Endodermal cell (in vitro differentiated cells): ENCODE measurements around the gene TLE3. TPM values are rescaled to one million over a fixed set of nuclear protein-coding genes. Genes with fewer than 3 reads are reported as not detected.

Source experiments
- DNase-seq: peaks from one replicate; pipeline ENCODE4 v3.0.0-alpha.2; 2017
- H3K27ac ChIP-seq: 2 replicates; pipeline ENCODE4 v1.5.1; 2013; ENCODE audit warnings: mild to moderate bottlenecking, low read depth, low read length, moderate library complexity
- H3K27me3 ChIP-seq: 2 replicates; pipeline ENCODE4 v1.6.1; 2013; ENCODE audit warnings: mild to moderate bottlenecking, low read length, moderate library complexity; ENCODE audit not compliant: insufficient read depth, control insufficient read depth, poor library complexity, severe bottlenecking
- H3K36me3 ChIP-seq: 2 replicates; pipeline ENCODE4 v1.7.0; 2013; ENCODE audit warnings: mild to moderate bottlenecking, low read length, moderate library complexity; ENCODE audit not compliant: control insufficient read depth, insufficient read depth
- H3K4me1 ChIP-seq: one replicate; pipeline ENCODE4 v1.7.0; 2013; ENCODE audit warnings: low read length; ENCODE audit not compliant: control insufficient read depth, insufficient read depth
- H3K4me3 ChIP-seq: 2 replicates; pipeline ENCODE4 v1.5.1; 2013; ENCODE audit warnings: mild to moderate bottlenecking, low read length, moderate library complexity
- H3K9ac ChIP-seq: 2 replicates; pipeline ENCODE4 v1.6.1; 2013; ENCODE audit warnings: mild to moderate bottlenecking, low read length, moderate library complexity; ENCODE audit not compliant: poor library complexity, severe bottlenecking; ENCODE audit errors: extremely low read depth
- H3K9me3 ChIP-seq: 2 replicates; pipeline ENCODE4 v1.6.1; 2013; ENCODE audit warnings: mild to moderate bottlenecking, low read length, moderate library complexity; ENCODE audit not compliant: control insufficient read depth
- H3K27ac Mint-ChIP-seq: 2 replicates; pipeline ENCODE4 v1.8.0; 2020; ENCODE audit warnings: mixed read lengths
- H3K27me3 Mint-ChIP-seq: 2 replicates; pipeline ENCODE4 v1.8.0; 2021; ENCODE audit warnings: mild to moderate bottlenecking, mixed read lengths; ENCODE audit not compliant: insufficient read depth
- H3K36me3 Mint-ChIP-seq: 2 replicates; pipeline ENCODE4 v1.8.0; 2020; ENCODE audit warnings: low read depth, mixed read lengths
- H3K4me1 Mint-ChIP-seq: 2 replicates; pipeline ENCODE4 v1.8.0; 2020; ENCODE audit warnings: mixed read lengths
- H3K4me3 Mint-ChIP-seq: 2 replicates; pipeline ENCODE4 v1.8.0; 2020; ENCODE audit warnings: mild to moderate bottlenecking, moderate library complexity, mixed read lengths
- H3K9me3 Mint-ChIP-seq: 2 replicates; pipeline ENCODE4 v1.8.0; 2020; ENCODE audit warnings: mild to moderate bottlenecking, mixed read lengths
- WGBS, 2 experiments: methylation state at CpG; one replicate each; pipeline versions ENCODE4 v1.1.5 to v1.1.7; 2013; ENCODE audit warnings: missing lambda C conversion rate in 2 of 2, mixed read lengths in 1 of 2; ENCODE audit not compliant: insufficient coverage in 1 of 2, insufficient read length in 1 of 2; 5-methylcytosine and 5-hydroxymethylcytosine counted together
- total RNA-seq, 2 donors: library from RNA; stranded (reverse); fragmentation: NEBNext Ultra II Directional in 1 of 2; extraction: Animal tissue kit (Norgen Biotek cat#: 25700) in 1 of 2; gene quantifications; 2 replicates in 1 of 2; 3 replicates in 1 of 2; pipeline ENCODE4 v1.2.1, GENCODE V29; 2021
- TF ChIP-seq, protein P1 (sequence below): fragments of 200-600 bp; sonication (generic); conservative IDR thresholded peaks from 2 replicates; pipeline ENCODE4 v1.5.0; 2021; ENCODE audit warnings: antibody characterized with exemption, mild to moderate bottlenecking

Gene TLE3
- total RNA-seq, 2 donors from 2014 or later: 66.5 to 81.1 TPM

DNA sequence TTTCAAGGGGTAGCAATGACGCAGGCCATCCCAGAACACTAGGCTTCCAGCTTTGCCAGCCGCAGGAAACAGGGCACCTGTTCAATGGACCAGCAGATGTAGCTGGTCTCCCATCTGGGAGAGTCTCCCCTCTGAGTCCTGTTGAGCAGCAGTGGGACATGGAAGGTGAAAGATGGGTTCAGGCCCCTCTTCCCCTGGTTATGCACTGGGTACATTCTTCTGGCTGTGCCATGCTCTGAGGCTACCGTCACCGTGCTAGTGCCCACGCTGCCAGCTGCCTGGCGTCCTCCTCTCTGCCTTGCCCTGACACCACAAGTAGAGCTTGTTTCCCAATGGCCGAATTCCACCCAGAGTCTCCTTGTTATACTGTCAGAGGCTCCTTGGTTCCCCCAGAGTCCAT lies 63.1 kb downstream of the TLE3 start:
- Mint-ChIP-seq H3K9me3 (no peaks in the 10 kb centered on the region), H3K4me1 (peaks cover 8% of the 10 kb centered on the region), H3K36me3 (no peaks in the 10 kb centered on the region), H3K27ac (no peak overlapping the region), H3K4me3 (no peak overlapping the region), H3K27me3 (peaks cover 3% of the 10 kb centered on the region)
- Histone ChIP-seq H3K27me3 (peaks cover 6% of the 10 kb centered on the region), H3K4me1 (no peaks in the 10 kb centered on the region), H3K4me3 (no peak overlapping the region), H3K9me3 (no peaks in the 10 kb centered on the region), H3K9ac (no peak overlapping the region), H3K27ac (no peak overlapping the region), H3K36me3 (no peaks in the 10 kb centered on the region)
- WGBS, 2 experiments: 97 to 100% methylated on average over 7 of the region's 7 CpGs
- TF ChIP-seq, protein P1, sequence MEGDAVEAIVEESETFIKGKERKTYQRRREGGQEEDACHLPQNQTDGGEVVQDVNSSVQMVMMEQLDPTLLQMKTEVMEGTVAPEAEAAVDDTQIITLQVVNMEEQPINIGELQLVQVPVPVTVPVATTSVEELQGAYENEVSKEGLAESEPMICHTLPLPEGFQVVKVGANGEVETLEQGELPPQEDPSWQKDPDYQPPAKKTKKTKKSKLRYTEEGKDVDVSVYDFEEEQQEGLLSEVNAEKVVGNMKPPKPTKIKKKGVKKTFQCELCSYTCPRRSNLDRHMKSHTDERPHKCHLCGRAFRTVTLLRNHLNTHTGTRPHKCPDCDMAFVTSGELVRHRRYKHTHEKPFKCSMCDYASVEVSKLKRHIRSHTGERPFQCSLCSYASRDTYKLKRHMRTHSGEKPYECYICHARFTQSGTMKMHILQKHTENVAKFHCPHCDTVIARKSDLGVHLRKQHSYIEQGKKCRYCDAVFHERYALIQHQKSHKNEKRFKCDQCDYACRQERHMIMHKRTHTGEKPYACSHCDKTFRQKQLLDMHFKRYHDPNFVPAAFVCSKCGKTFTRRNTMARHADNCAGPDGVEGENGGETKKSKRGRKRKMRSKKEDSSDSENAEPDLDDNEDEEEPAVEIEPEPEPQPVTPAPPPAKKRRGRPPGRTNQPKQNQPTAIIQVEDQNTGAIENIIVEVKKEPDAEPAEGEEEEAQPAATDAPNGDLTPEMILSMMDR: no peak
- DNase-seq: no peak

DNA sequence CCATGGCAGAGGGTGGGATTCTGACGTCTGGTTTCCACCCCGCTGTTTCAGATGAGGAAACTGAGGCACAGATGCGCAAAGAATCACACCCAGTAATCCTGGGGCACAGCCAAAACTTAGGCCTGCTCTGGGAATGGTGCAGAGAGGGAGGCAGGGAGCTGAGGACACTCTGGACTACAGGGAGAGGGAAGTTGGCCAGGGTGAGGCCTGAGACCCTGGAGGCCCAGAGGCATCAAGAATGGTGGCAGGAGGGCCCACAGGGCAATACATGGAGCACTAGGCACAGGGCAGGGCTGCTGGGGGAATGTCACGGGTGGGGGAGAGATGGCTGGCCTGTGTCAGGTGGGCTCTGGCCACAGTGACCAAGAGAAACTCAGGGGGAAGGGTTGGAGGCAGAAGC lies 63.6 kb downstream of the TLE3 start:
- Mint-ChIP-seq H3K4me3 (no peak overlapping the region), H3K9me3 (no peaks in the 10 kb centered on the region), H3K27ac (no peak overlapping the region), H3K4me1 (peaks cover 8% of the 10 kb centered on the region), H3K36me3 (no peaks in the 10 kb centered on the region), H3K27me3 (peaks cover 3% of the 10 kb centered on the region)
- Histone ChIP-seq H3K9me3 (no peaks in the 10 kb centered on the region), H3K36me3 (no peaks in the 10 kb centered on the region), H3K27ac (no peak overlapping the region), H3K9ac (no peak overlapping the region), H3K27me3 (peaks cover 6% of the 10 kb centered on the region), H3K4me1 (no peaks in the 10 kb centered on the region), H3K4me3 (no peak overlapping the region)
- TF ChIP-seq, protein P1: no peak
- no peak for DNase-seq
- WGBS, 2 experiments: 91 to 93% methylated on average over 2 to 4 of the region's 4 CpGs

DNA sequence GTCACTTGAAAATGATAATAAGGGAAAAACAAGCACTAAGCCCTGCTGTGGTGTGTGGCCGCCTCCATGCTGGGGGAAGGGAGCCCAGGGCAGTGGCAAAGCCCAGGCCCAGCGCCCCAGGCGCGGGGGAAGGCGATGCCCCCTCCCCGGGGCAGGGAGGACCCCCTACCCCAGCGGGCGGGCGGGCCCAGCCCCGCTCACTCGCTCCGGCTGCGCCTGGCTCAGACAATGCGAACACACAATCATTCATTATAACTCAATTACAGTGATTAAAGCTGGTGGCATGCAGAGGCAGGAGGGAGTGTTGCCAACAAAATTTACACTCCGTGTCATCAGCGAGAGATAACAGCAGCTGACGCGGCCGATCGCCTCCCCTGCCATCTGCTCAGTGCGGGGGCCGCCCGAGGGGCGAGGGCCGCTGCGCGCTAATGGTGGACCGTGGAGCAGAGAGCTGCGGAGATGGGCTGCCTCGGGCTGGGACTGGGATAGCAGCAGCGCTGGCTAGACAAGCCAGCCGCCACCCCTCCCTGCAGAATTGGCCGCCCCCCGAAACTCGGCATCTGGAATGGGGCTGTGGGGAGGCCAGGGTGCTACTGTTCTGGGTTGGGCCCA lies 64.1 kb downstream of the TLE3 start:
- no peaks in the 10 kb centered on the region for H3K4me1 ChIP-seq
- no peak for DNase-seq
- no peaks in the 10 kb centered on the region for H3K9me3 Mint-ChIP-seq
- H3K27me3 Mint-ChIP-seq: peaks cover 5% of the 10 kb centered on the region
- no peaks in the 10 kb centered on the region for H3K36me3 ChIP-seq
- no peak overlapping the region for H3K4me3 ChIP-seq
- peak overlapping the region; percentile 34 for H3K9ac ChIP-seq
- H3K4me3 Mint-ChIP-seq: no peak overlapping the region
- H3K36me3 Mint-ChIP-seq: no peaks in the 10 kb centered on the region
- H3K9me3 ChIP-seq: no peaks in the 10 kb centered on the region
- 46 to 76% methylated on average over 12 to 35 of the region's 35 CpGs for WGBS, 2 experiments
- peaks cover 6% of the 10 kb centered on the region for H3K27me3 ChIP-seq
- TF ChIP-seq, protein P1: no peak
- peaks cover 8% of the 10 kb centered on the region for H3K4me1 Mint-ChIP-seq
- H3K27ac Mint-ChIP-seq: no peak overlapping the region
- no peak overlapping the region for H3K27ac ChIP-seq
